ENCODE results near the gene PRKN. TPM values are rescaled to one million over a fixed set of nuclear protein-coding genes. Genes with fewer than 3 reads are reported as not detected.

PRKN gene
- total and polyA plus RNA-seq, 9 of the 15 experiments (the other 6 are each of a cell fraction or from before 2014, with no cell fraction given) = 0.03 to 0.96 (median 0.15) TPM; not detected in 2

- no peak for TF ChIP-seq SMARCA4 (IDR thresholded peaks at IDR 0.05)
- no peak for TF ChIP-seq NELFE (IDR thresholded peaks at IDR 0.05; ENCODE audit: insufficient read depth, insufficient read length)
- no peak for TF ChIP-seq ZNF717 (CRISPR knock-in tag; IDR thresholded peaks at IDR 0.05)
Observed at GRCh38 chr6:162181741-162182401, 545.7 kb downstream of the PRKN start (continued).

GRCh38 chr6:162181111-162181510 is 546.5 kb downstream of the PRKN start:
- FAIRE-seq = no peak
- no TSS peak for BruUV-seq (replicated peaks)
- CTCF ChIA-PET (ENCODE audit: low intra/inter-chr PET ratio) = no interaction called here

More at GRCh38 chr6:162181111-162181510, 546.5 kb downstream of the PRKN start:
- DNase-seq (ENCODE audit: extremely low read depth in 1 of 4, low spot score in 3 of 4) (no peak), ATAC-seq (no peak)
- H3K79me2 ChIP-seq (ENCODE audit: control insufficient read depth, insufficient read depth, low read length) = no peaks in the 10 kb centered on the region
- H3K4me1 ChIP-seq (replicated peaks in 1 of 2; ENCODE audit: control insufficient read depth in 2 of 2, insufficient read depth in 2 of 2, low read length in 2 of 2) = no peaks in the 10 kb centered on the region
- no peak overlapping the region for H3K4me2 ChIP-seq (ENCODE audit: insufficient read depth, low read length)
- H3K27ac ChIP-seq (ENCODE audit: extremely low read depth, low read depth, low read length) = no peak overlapping the region
- 0% methylated on average over 5 of the region's 5 CpGs for WGBS (ENCODE audit: insufficient coverage, low coverage, missing lambda C conversion rate)
- H2AFZ ChIP-seq (ENCODE audit: low read depth, low read length) = no peak overlapping the region
- intact Hi-C loops (cut with micrococcal nuclease) = no loop called here
- H3K4me3 ChIP-seq = no peak overlapping the region
- in situ Hi-C loops (cut with MboI) = no loop called here
- no peaks in the 10 kb centered on the region for H3K27me3 ChIP-seq (ENCODE audit: control insufficient read depth in 2 of 2, insufficient read depth in 2 of 2, low read length in 2 of 2)
- no peak overlapping the region for H3K9ac ChIP-seq (ENCODE audit: insufficient read depth in 1 of 2, low read depth in 2 of 2, low read length in 2 of 2)
- H3K9me1 ChIP-seq (ENCODE audit: control insufficient read depth, insufficient read depth, low read length) = no peaks in the 10 kb centered on the region
- TF ChIP-seq TAF9B (IDR thresholded peaks at IDR 0.05; ENCODE audit: partially characterized antibody) (no peak), CHAMP1 (IDR thresholded peaks at IDR 0.05) (no peak), CSDE1 (IDR thresholded peaks at IDR 0.05) (no peak), ZNF174 (CRISPR knock-in tag; IDR thresholded peaks at IDR 0.05) (no peak), RCOR1 (IDR thresholded peaks at IDR 0.05; ENCODE audit: borderline replicate concordance in 1 of 2, low read depth in 2 of 2, low read length in 2 of 2) (no peak), DIDO1 (tag; IDR thresholded peaks at IDR 0.05; ENCODE audit: low read depth) (no peak)
- no peaks in the 10 kb centered on the region for H4K20me1 ChIP-seq (replicated peaks; ENCODE audit: control insufficient read depth, insufficient read depth, low read length)
- POLR2A ChIA-PET = no interaction called here
- no peaks in the 10 kb centered on the region for H3K36me3 ChIP-seq (ENCODE audit: control insufficient read depth, insufficient read depth, low read length)
- no peaks in the 10 kb centered on the region for H3K9me3 ChIP-seq (replicated peaks; ENCODE audit: control insufficient read depth, insufficient read depth, low read depth, low read length)
